ENCODE measurements around the gene LARP6.
"Not testable (repeated sequence)": the region's sequence is repeated elsewhere in the genome, so short reads cannot be mapped to it uniquely, and the experiment has no call there.

Gene LARP6

DNA sequence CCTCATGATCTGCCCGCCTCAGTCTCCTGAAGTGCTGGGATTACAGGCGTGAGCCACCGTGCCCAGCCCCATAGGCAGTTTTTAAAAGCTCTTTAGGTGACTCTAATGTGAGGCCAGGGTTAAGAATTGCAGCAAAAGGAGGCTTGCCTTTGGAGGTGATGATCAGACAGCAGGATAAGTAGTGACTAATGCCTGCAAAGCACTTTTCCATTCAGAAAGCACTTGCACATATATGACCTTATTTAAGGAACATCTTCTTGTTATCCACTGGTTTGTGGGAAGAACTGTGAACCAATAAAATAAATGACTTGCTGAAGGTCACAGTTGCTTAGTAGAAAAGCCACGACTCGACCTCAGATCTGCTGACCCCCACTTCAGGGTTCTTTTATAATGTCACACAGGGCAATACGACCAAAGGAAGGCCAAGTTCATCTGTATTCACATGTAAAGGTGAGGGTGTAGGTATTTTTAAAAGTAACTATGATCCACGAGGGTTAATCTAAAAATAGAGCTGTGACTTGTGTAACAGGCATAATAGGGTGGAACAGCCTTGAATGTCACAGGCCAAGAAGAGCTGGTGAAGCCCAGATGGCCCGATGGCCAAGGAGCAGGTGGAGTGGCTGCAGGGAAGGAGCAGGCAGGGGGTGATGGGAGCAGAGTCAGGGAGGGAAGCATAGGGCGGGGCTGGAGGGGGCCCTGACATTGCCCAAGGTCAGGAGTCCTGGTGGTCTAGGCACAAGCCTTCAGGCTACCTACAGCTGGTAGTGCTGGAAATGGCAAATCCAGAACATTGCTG lies 24.4 kb downstream of the LARP6 start:
- no peaks in the 10 kb centered on the region for H3K4me1 Mint-ChIP-seq
- no peaks in the 10 kb centered on the region for H3K36me3 Mint-ChIP-seq
- H3K9me3 Mint-ChIP-seq: no peaks in the 10 kb centered on the region
- H3K27me3 Mint-ChIP-seq: peaks cover 17% of the 10 kb centered on the region
- no peak overlapping the region for H3K4me3 Mint-ChIP-seq
- H3K27ac Mint-ChIP-seq: no peak overlapping the region
- DNase-seq (ENCODE audit: low spot score in 2 of 2): no peak
- ATAC-seq (ENCODE audit: low read depth): no peak

DNA sequence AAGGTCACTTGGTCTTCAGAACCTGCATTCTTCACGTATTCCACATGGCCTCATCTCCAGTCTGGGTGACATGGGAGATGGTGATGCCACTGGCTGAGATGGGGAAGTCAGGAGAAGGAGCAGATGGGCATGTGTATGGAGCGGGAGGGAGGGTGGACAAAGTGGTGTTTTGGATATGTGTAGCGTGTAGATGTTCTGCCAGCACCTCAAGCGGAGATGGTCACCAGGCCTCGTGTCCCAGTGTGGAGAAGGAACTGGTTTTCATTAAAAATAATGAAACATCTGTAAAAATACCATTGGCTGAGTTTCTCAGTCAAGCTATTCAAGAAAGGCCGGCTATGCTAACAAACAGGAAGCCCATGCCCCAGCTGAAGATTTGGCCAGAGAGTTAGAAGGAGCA lies 26.2 kb downstream of the LARP6 start:
- Mint-ChIP-seq H3K27me3 (peaks cover 14% of the 10 kb centered on the region), H3K4me1 (no peaks in the 10 kb centered on the region), H3K27ac (no peak overlapping the region), H3K9me3 (no peaks in the 10 kb centered on the region), H3K4me3 (no peak overlapping the region), H3K36me3 (no peaks in the 10 kb centered on the region)
- no peak for ATAC-seq (ENCODE audit: low read depth)
- no peak for DNase-seq (ENCODE audit: low spot score in 2 of 2)

DNA sequence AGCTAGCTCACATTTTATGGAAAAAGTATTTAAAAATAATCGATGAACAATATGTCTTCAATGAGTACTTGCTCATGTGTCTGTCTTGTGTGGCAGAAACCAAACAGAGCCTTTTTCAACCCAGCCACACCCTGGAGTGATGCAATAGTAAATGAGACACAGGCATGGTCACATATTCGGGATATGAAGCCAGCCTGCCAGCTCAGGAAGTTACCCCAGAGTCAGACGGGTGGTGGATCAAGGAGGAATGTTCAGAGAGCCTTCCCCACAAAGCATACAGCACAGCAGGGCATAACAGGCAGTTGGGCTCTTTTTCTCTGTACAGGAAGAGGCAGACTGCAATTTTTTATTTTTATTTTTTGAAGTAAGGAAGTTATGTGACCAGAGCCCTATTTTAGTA lies 27.3 kb downstream of the LARP6 start:
- no peak for DNase-seq (ENCODE audit: low spot score in 2 of 2)
- H3K9me3 Mint-ChIP-seq: no peaks in the 10 kb centered on the region

DNA sequence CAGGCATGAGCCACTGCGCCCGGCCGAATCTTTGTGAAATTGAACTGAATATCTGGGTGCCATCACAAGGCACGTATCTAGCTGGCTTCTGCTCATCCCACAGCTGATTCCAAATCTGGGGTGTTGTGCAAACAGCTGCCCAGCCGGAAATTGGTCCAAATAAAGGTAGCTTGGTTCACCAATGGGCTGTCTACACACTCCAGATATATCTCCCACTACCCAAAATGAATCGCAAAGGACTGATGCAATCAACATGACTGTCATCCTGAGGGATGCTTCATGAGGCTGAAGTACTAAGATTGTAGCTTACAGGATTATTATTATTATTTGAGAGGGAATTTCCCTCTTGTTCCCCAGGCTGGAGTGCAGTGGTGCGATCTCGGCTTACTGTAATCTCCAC lies 28.1 kb downstream of the LARP6 start:
- ATAC-seq (ENCODE audit: low read depth) (no peak), DNase-seq (ENCODE audit: low spot score in 2 of 2) (no peak)
- Mint-ChIP-seq H3K27ac (no peak overlapping the region), H3K4me3 (no peak overlapping the region), H3K9me3 (no peaks in the 10 kb centered on the region), H3K4me1 (no peaks in the 10 kb centered on the region), H3K27me3 (peaks cover 11% of the 10 kb centered on the region), H3K36me3 (no peaks in the 10 kb centered on the region)

More for the DNA sequence above, 27.3 kb downstream of the LARP6 start:
- Mint-ChIP-seq H3K27me3 (peaks cover 11% of the 10 kb centered on the region), H3K4me1 (no peaks in the 10 kb centered on the region), H3K4me3 (no peak overlapping the region), H3K27ac (no peak overlapping the region), H3K36me3 (no peaks in the 10 kb centered on the region)
- ATAC-seq (ENCODE audit: low read depth): no peak

DNA sequence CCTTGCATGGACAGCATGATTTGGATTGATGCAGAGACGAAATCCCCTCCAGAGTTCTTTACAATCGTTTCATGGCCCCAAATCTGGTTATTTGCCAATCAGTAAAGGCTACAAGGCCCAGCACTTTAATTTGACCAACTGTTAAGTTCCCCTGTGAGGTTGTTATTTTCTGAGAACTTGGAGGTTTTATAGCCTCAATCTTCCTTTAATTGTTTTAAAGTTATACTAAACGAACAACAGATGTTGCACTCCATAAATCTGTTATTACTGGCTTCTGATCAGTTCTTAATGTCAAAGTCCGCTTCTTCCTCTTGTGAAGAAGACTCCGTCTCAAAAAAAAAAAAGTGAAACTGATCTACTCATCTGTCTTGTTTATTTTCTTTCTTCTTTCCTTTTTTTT lies 30.8 kb downstream of the LARP6 start:
- H3K4me3 Mint-ChIP-seq: no peak overlapping the region
- DNase-seq (ENCODE audit: low spot score in 2 of 2) (no peak), ATAC-seq (ENCODE audit: low read depth) (no peak)
- no peaks in the 10 kb centered on the region for H3K4me1 Mint-ChIP-seq
- no peaks in the 10 kb centered on the region for H3K9me3 Mint-ChIP-seq
- no peak overlapping the region for H3K27ac Mint-ChIP-seq
- no peaks in the 10 kb centered on the region for H3K36me3 Mint-ChIP-seq
- H3K27me3 Mint-ChIP-seq: peaks cover 8% of the 10 kb centered on the region

DNA sequence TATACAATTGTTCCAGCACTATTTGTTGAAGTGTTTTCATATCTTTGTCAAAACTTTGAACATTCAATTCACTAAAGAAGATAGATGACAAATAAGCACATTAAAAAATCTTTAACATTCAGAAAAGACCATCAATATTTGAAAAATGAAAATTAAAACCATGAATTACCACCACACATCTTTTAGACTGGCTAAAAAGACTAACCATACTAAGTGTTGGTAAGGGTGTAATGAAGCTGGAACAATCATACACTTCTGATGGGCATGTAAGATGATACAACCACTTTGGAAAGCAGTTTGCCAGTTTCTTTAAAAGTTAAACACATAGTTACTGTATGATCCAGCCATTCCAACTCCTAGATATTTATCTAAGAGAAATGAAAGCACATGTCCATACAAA lies 33.7 kb downstream of the LARP6 start:
- DNase-seq (ENCODE audit: low spot score in 2 of 2) (no peak), ATAC-seq (ENCODE audit: low read depth) (no peak)
- peaks cover 2% of the 10 kb centered on the region for H3K27me3 Mint-ChIP-seq
- H3K4me3 Mint-ChIP-seq: no peak overlapping the region
- H3K27ac Mint-ChIP-seq: no peak overlapping the region
- H3K36me3 Mint-ChIP-seq: no peaks in the 10 kb centered on the region
- no peaks in the 10 kb centered on the region for H3K9me3 Mint-ChIP-seq
- no peaks in the 10 kb centered on the region for H3K4me1 Mint-ChIP-seq

DNA sequence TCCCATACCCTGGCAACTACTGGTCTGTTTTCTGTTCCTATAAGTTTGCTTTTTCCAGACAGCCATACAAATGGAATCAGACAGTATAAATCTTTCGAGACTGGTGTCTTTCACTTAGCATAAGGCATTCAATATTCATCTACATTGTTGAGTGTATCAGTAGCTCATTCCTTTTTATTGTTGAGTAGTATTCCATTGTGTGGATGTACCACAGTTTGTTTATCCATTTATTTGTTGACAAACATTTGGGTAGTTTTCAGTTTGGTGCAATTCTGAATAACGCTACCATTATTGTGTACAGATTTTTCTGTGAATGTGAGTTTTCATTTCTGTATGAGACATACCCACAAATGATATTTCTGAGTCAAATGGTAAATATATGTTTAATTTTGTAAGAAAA lies 35.4 kb downstream of the LARP6 start:
- no peak for ATAC-seq (ENCODE audit: low read depth)
- Mint-ChIP-seq H3K36me3 (no peaks in the 10 kb centered on the region), H3K4me1 (no peaks in the 10 kb centered on the region), H3K4me3 (no peak overlapping the region), H3K27me3 (peaks cover 2% of the 10 kb centered on the region), H3K9me3 (no peaks in the 10 kb centered on the region), H3K27ac (no peak overlapping the region)
- DNase-seq (ENCODE audit: low spot score in 2 of 2): no peak

DNA sequence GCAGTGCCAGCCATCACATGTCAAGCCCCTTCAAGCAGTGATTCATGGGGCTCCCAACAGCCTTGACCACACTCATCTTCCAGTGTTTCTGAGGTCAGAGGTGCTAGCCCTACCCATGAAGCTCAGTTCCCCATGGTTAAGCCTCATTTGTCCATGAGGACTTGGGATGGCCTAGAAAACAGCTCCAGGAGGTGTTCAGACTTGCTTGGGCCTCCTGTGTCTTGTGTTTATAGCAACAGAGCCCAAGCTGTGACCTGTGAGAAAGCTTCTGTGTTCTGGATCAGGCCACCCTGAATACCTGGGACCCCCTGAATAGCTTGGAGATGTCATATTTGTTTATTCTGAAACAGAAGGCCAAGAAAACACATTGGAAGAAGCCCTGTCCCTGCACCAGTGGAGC lies 36.7 kb downstream of the LARP6 start:
- no peaks in the 10 kb centered on the region for H3K36me3 Mint-ChIP-seq
- no peaks in the 10 kb centered on the region for H3K9me3 Mint-ChIP-seq

DNA sequence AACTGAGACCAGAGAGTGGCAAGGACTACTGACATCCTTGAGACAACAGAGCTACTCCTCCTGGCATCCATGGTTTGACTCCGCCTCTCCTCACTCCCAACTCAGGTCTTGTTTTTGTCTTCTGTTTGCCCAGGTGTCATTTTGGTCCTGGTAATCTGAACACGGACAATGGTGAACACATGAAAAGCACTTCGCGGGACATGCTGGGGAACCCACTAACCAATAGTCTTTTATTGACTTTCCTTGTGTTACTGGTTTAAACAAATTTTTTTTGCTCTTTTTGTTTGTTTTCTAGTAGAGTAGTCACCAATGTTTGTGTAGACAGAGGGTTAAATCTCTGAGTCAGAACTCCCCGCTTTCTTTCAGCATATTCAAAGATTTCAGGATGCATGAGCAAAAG lies 38.4 kb downstream of the LARP6 start:
- H3K27me3 Mint-ChIP-seq: peaks cover 3% of the 10 kb centered on the region
- H3K4me3 Mint-ChIP-seq: no peak overlapping the region
- ATAC-seq (ENCODE audit: low read depth) (no peak), DNase-seq (ENCODE audit: low spot score in 2 of 2) (no peak)
- no peaks in the 10 kb centered on the region for H3K9me3 Mint-ChIP-seq
- no peaks in the 10 kb centered on the region for H3K4me1 Mint-ChIP-seq
- no peaks in the 10 kb centered on the region for H3K36me3 Mint-ChIP-seq
- H3K27ac Mint-ChIP-seq: no peak overlapping the region

More for the DNA sequence above, 36.7 kb downstream of the LARP6 start:
- DNase-seq (ENCODE audit: low spot score in 2 of 2) (no peak), ATAC-seq (ENCODE audit: low read depth) (no peak)
- Mint-ChIP-seq H3K27me3 (peaks cover 2% of the 10 kb centered on the region), H3K4me1 (no peaks in the 10 kb centered on the region), H3K27ac (no peak overlapping the region), H3K4me3 (no peak overlapping the region)

DNA sequence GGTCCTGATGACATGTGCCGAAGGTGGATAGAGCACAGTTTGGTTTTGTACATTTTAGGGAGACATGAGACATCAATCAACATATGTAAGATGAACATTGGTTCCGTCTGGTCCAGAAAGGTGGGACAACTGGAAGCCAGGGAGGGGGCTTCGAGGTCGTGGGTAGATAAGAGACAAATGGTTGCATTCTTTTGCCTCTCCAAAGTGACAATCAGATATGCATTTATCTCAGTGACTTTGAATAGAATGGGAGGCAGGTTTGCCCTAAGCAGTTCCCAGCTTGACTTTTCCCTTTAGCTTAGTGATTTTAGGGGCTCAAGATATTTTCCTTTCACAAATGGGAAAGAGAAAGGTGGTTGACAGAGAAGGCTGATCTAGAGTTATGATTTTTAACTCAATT lies 38.9 kb downstream of the LARP6 start:
- H3K27ac Mint-ChIP-seq; H3K36me3 Mint-ChIP-seq; H3K9me3 Mint-ChIP-seq; ATAC-seq (ENCODE audit: low read depth); H3K4me1 Mint-ChIP-seq; DNase-seq (ENCODE audit: low spot score in 2 of 2); H3K4me3 Mint-ChIP-seq; H3K27me3 Mint-ChIP-seq: not testable (repeated sequence)

DNA sequence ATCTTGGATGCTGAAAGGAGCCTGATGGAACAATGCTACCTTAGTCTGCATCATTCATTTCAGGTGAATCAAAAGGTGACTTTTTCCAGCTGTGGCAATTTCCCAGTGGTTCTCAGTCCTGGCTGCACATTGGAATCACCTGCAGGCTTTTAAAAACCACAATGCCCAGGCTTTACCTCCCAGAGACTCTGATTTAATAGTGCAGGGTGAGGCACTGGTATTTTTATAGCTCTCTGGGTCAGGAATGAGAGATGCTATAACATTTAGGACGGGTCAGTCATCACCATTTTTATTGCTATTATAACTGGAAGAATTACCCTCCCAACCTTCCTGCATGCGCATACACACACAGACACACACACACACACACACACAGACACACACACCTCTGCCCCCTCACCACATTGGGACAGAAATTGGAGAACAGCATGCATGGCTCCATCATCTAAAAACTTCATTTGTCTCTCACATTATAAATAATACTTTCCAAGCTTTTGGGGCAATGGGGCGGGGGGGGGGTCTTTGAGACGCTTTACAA lies 41.1 kb downstream of the LARP6 start:
- Mint-ChIP-seq H3K4me1 (no peaks in the 10 kb centered on the region), H3K9me3 (no peaks in the 10 kb centered on the region), H3K27ac (no peak overlapping the region), H3K27me3 (peaks cover 8% of the 10 kb centered on the region), H3K36me3 (no peaks in the 10 kb centered on the region), H3K4me3 (no peak overlapping the region)
- DNase-seq (ENCODE audit: low spot score in 2 of 2) (no peak), ATAC-seq (ENCODE audit: low read depth) (no peak)

DNA sequence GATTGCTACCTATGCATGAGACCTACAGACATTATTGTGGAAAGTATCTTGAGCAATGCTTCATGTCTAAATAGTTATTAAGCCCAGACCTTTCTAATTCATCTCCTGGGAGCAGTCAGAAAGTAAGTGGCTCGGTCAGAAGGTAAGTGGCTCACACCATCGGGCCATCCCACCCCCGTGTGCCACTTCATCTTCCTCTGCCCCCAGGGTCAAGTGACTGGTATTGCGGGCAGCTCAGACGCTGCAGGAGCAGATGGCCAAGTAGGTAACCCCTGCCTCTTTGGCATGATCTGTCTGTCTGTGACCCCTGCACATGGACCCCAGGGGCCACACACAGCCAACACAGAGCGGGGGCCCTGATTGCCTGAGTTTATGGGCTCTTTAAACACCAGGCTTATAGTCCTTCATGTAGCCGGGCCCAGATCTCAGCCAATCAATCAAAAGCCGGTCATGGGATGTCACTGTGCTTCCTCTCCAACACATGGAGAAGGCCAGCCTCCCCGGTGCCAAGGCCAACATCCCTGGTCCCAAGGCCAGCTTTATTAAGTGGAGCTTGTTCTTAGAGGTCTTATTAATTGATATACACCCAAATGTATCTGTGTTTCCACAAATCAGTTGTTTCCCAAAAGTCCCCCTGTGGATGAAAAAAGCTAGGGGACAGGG lies 42.9 kb downstream of the LARP6 start:
- Mint-ChIP-seq H3K27ac (no peak overlapping the region), H3K4me3 (no peak overlapping the region), H3K9me3 (no peaks in the 10 kb centered on the region), H3K36me3 (no peaks in the 10 kb centered on the region), H3K27me3 (peaks cover 11% of the 10 kb centered on the region), H3K4me1 (peaks cover 3% of the 10 kb centered on the region)
- ATAC-seq (ENCODE audit: low read depth): no peak
- no peak for DNase-seq (ENCODE audit: low spot score in 2 of 2)

DNA sequence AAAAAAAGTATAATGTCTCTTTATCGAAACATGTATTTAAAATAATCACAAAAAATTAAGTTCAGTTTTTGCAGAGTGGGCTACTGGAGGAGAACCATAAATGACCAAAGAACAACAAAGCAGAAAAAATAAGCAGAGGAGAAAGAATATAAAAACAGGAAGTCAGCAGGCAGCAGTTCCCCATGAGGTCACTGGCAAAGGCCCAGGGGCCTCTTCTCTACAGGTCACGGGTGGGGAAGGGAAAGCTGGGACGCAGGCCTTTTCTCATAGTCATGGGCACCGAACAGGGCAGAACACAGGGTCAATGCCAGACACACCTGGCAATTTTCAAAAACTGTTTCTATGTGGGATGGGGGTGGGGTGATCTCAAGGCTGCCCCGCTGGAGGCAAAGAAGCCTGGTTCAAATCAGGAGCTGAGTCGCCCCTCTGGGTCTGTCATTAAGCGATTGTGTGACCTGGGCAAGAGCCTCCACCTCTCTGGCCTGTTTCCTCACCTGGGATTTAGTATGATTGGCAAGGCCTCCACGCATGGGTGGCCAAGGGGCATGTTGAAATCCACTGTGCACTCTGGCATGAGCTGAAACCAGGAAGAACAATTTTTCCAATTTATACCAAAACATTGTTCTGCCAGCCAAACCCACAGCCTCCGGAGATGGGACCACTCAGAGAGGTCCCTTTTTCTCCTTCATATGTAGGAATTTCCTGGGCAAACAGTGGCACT lies 46.8 kb downstream of the LARP6 start:
- Mint-ChIP-seq H3K9me3 (no peaks in the 10 kb centered on the region), H3K27me3 (peaks cover 11% of the 10 kb centered on the region), H3K36me3 (no peaks in the 10 kb centered on the region), H3K4me3 (no peak overlapping the region), H3K27ac (no peak overlapping the region), H3K4me1 (peaks cover 3% of the 10 kb centered on the region)
- ATAC-seq (ENCODE audit: low read depth) (no peak), DNase-seq (ENCODE audit: low spot score in 2 of 2) (no peak)

DNA sequence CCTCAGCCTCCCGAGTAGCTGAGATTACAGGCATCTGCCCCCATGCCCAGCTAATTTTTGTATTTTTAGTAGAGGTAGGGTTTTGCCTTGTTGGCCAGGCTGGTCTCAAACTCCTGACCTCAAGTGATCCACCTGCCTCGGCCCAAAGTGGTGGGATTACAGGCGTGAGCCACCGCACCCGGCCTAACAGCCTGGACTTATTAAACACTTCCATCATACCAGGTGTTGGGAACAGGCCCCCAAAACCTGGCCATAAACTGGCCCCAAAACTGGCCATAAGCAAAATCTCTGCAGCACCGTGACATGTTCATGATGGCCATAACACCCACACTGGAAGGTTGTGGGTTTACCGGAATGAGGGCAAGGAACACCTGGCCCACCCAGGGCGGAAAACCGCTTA lies 49.6 kb downstream of the LARP6 start:
- not testable (repeated sequence) for H3K4me3 Mint-ChIP-seq; DNase-seq (ENCODE audit: low spot score in 2 of 2); H3K4me1 Mint-ChIP-seq; H3K36me3 Mint-ChIP-seq; H3K9me3 Mint-ChIP-seq; ATAC-seq (ENCODE audit: low read depth); H3K27me3 Mint-ChIP-seq; H3K27ac Mint-ChIP-seq
